Transverse colon (tissue), 4 donors: ENCODE data around the gene HRK. TPM values are rescaled to one million over a fixed set of nuclear protein-coding genes. Genes with fewer than 3 reads are reported as not detected.

Experiments used
- DNase-seq: peaks from one replicate; pipeline ENCODE4 v3.0.0-alpha.2; 2019
- H3K27ac ChIP-seq, 4 donors: fragments of 200-600 bp; sonication (generic); 2 replicates each; pipeline ENCODE4 v1.5.1; 2016 to 2018; ENCODE audit warnings: inconsistent platforms in 4 of 4
- H3K27me3 ChIP-seq: fragments of 200-600 bp; sonication (generic); 2 replicates; pipeline ENCODE4 v1.5.1; 2017; ENCODE audit warnings: inconsistent platforms
- H3K36me3 ChIP-seq, 4 donors: fragments of 200-600 bp; sonication (generic); 2 replicates each; pipeline ENCODE4 v1.5.1; 2017 to 2019; ENCODE audit warnings: inconsistent platforms in 4 of 4
- H3K4me1 ChIP-seq, 4 donors: fragments of 200-600 bp; sonication (generic); 2 replicates each; pipeline ENCODE4 v1.5.1; 2017 to 2020; ENCODE audit warnings: inconsistent platforms in 4 of 4
- H3K4me3 ChIP-seq, 4 donors: fragments of 200-600 bp; sonication (generic); 1 replicate in 1 of 4; 2 replicates in 3 of 4; pipeline versions ENCODE4 v1.5.1 to v1.6.1; 2017 to 2019; ENCODE audit warnings: inconsistent platforms in 4 of 4
- H3K9me3 ChIP-seq, 2 donors: fragments of 200-600 bp; sonication (generic); 2 replicates each; pipeline ENCODE4 v1.5.1; 2017 to 2019; ENCODE audit warnings: inconsistent platforms in 2 of 2
- CTCF ChIP-seq, 5 experiments: fragments of 200-600 bp in 3 of 5; fragments of 450-650 bp in 2 of 5; sonication (generic) in 3 of 5; IDR thresholded peaks; 1 replicate in 2 of 5; 2 replicates in 3 of 5; pipeline ENCODE4 v1.5.1; 2016 to 2017; ENCODE audit warnings: antibody characterized with exemption in 5 of 5, inconsistent platforms in 3 of 5, mild to moderate bottlenecking in 2 of 5, moderate library complexity in 1 of 5
- EP300 ChIP-seq: sonication (generic); formaldehyde crosslinking; IDR thresholded peaks from one replicate; pipeline ENCODE4 v1.6.1; 2017; ENCODE audit warnings: antibody characterized with exemption, low read depth
- POLR2A ChIP-seq: fragments of 450-650 bp; IDR thresholded peaks from one replicate; pipeline ENCODE4 v1.6.1; 2016; ENCODE audit warnings: antibody characterized with exemption, mild to moderate bottlenecking, moderate library complexity
- POLR2AphosphoS5 ChIP-seq, 3 donors: sonication (generic); formaldehyde crosslinking; IDR thresholded peaks; one replicate each; pipeline ENCODE4 v1.6.1; 2016; ENCODE audit warnings: antibody characterized with exemption in 3 of 3
- WGBS, 2 donors: methylation state at CpG; one replicate each; pipeline ENCODE4 v1.1.5; 2018; ENCODE audit warnings: low coverage in 1 of 2; 5-methylcytosine and 5-hydroxymethylcytosine counted together
- in situ Hi-C, 4 donors: fragments of 200-750 bp; cut with MboI; loops; one replicate each; pipeline versions ENCODE4 v1.15.0 to v1.15.1; 2017; ENCODE audit warnings: low sequenced_read_pairs in 3 of 4, low pct_ligation_motif_present in 1 of 4, low pct_unique_long_range_greater_than_20kb in 1 of 4
- intact Hi-C: fragments of 100-400 bp; cut with DNase I; formaldehyde crosslinking; loops from one replicate; pipeline ENCODE4 v1.15.1; 2023; ENCODE audit warnings: low total_unique reads
- total RNA-seq, 4 donors: library from RNA; depleted of rRNA; stranded (reverse); fragments of >200 nt; gene quantifications; one replicate each; pipeline ENCODE4 v1.1.0, GENCODE V29; 2016

The HRK gene
- total RNA-seq, 4 donors from 2014 or later = 0.48 TPM; not detected in 3

- in situ Hi-C loops (no loop called here), intact Hi-C loops (no loop called here)
- H3K27ac ChIP-seq = no peak overlapping the region
- peaks cover 6 to 52% (median 24%) of the 10 kb centered on the region in 4 donors for H3K4me1 ChIP-seq
- H3K9me3 ChIP-seq = no peaks in the 10 kb centered on the region
- no peaks in the 10 kb centered on the region for H3K36me3 ChIP-seq
- no peaks in the 10 kb centered on the region for H3K27me3 ChIP-seq
- no peak for DNase-seq
- 80 to 83% methylated on average over 2 of the region's 2 CpGs for WGBS, 2 donors
- no peak overlapping the region for H3K4me3 ChIP-seq
- TF ChIP-seq POLR2AphosphoS5 (IDR thresholded peaks at IDR 0.05) (no peak), CTCF (IDR thresholded peaks at IDR 0.05) (no peak), EP300 (no peak), POLR2A (no peak)
Measured at GRCh38 chr12:116922194-116922897, 41.1 kb upstream of the HRK start.

- no peaks in the 10 kb centered on the region for H3K9me3 ChIP-seq
- in situ Hi-C loops = no loop called here
- DNase-seq = no peak
- no peak overlapping the region for H3K27ac ChIP-seq
- no peaks in the 10 kb centered on the region for H3K36me3 ChIP-seq
- peaks cover 6 to 50% (median 25%) of the 10 kb centered on the region in 4 donors for H3K4me1 ChIP-seq
- H3K4me3 ChIP-seq = no peak overlapping the region
- no peaks in the 10 kb centered on the region for H3K27me3 ChIP-seq
- WGBS, 2 donors = 71 to 76% methylated on average over 3 of the region's 3 CpGs
- TF ChIP-seq CTCF (IDR thresholded peaks at IDR 0.05) (no peak), POLR2A (no peak), POLR2AphosphoS5 (IDR thresholded peaks at IDR 0.05) (no peak), EP300 (no peak)
- intact Hi-C loops = no loop called here
Measured at GRCh38 chr12:116920939-116921338, 39.7 kb upstream of the HRK start.

GRCh38 chr12:116919706-116920485 is 38.7 kb upstream of the HRK start:
- TF ChIP-seq EP300 (no peak), POLR2A (no peak), CTCF (IDR thresholded peaks at IDR 0.05) (no peak), POLR2AphosphoS5 (IDR thresholded peaks at IDR 0.05) (no peak)
- 61 to 67% methylated on average over 5 to 6 of the region's 6 CpGs for WGBS, 2 donors
- no peak for DNase-seq
- peaks cover 6 to 42% (median 23%) of the 10 kb centered on the region in 4 donors for H3K4me1 ChIP-seq
- intact Hi-C loops = no loop called here
- in situ Hi-C loops = no loop called here
- H3K27ac ChIP-seq = peak overlapping the region; percentile 51 to 58 (median 58)
- no peak overlapping the region for H3K4me3 ChIP-seq
- H3K36me3 ChIP-seq = no peaks in the 10 kb centered on the region
- no peaks in the 10 kb centered on the region for H3K27me3 ChIP-seq
- H3K9me3 ChIP-seq = no peaks in the 10 kb centered on the region

- DNase-seq = peak; percentile 25
- peak overlapping the region; percentile 51 to 58 (median 58) for H3K27ac ChIP-seq
- peaks cover 6 to 40% (median 23%) of the 10 kb centered on the region in 4 donors for H3K4me1 ChIP-seq
- no peak overlapping the region for H3K4me3 ChIP-seq
- H3K27me3 ChIP-seq = no peaks in the 10 kb centered on the region
- TF ChIP-seq POLR2A (no peak), POLR2AphosphoS5 (IDR thresholded peaks at IDR 0.05) (peak in 1 of 3 donors; percentile 10)
- in situ Hi-C loops (no loop called here), intact Hi-C loops (no loop called here)
- 35 to 46% methylated on average over 2 to 4 of the region's 4 CpGs for whole genome bisulfite sequencing, 2 donors
- no peaks in the 10 kb centered on the region for H3K36me3 ChIP-seq
- H3K9me3 ChIP-seq = no peaks in the 10 kb centered on the region
Measured at GRCh38 chr12:116919247-116919661, 38.0 kb upstream of the HRK start.
